Fibroblast of lung (primary cell): ENCODE measurements around the gene GBA2.

Source experiments
- EZH2 ChIP-seq: IDR thresholded peaks from 2 replicates; pipeline ENCODE4 v1.5.1; 2012; ENCODE audit warnings: low read length, control low read depth, mild to moderate bottlenecking; ENCODE audit errors: missing control alignments
- TF ChIP-seq, protein P1 (sequence below), 2 donors: IDR thresholded peaks in 1 of 2; conservative IDR thresholded peaks in 1 of 2; 1 replicate in 1 of 2; 2 replicates in 1 of 2; pipeline ENCODE4 v1.5.1; 2011 to 2012; ENCODE audit warnings: low read length in 2 of 2, control low read depth in 1 of 2, inconsistent platforms in 1 of 2, low read depth in 1 of 2, mild to moderate bottlenecking in 1 of 2

DNA sequence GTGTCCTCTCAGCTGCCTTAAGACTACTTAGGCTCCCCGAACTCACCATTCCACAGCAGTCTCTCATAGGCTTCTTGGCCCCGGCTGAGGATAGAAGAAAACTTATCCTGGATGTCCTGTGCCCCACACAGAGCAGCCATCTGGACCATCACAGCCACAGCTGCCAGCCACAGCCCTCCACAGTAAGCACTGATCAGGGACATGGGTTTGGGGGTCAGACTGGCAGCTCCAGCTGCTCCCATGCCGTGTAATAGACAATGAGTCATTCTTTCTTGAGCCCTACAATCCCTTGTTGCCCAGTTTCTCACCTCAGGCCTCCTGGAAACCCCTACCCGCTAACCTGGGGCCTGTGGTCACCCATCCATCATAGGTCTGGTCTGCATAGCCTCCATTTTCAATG lies 10.8 kb downstream of the GBA2 start:
- TF ChIP-seq, protein P1, sequence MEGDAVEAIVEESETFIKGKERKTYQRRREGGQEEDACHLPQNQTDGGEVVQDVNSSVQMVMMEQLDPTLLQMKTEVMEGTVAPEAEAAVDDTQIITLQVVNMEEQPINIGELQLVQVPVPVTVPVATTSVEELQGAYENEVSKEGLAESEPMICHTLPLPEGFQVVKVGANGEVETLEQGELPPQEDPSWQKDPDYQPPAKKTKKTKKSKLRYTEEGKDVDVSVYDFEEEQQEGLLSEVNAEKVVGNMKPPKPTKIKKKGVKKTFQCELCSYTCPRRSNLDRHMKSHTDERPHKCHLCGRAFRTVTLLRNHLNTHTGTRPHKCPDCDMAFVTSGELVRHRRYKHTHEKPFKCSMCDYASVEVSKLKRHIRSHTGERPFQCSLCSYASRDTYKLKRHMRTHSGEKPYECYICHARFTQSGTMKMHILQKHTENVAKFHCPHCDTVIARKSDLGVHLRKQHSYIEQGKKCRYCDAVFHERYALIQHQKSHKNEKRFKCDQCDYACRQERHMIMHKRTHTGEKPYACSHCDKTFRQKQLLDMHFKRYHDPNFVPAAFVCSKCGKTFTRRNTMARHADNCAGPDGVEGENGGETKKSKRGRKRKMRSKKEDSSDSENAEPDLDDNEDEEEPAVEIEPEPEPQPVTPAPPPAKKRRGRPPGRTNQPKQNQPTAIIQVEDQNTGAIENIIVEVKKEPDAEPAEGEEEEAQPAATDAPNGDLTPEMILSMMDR (conservative IDR thresholded peaks at IDR 0.05 in 1 of 2, IDR thresholded peaks at IDR 0.05 in 1 of 2; ENCODE audit: low read depth in 1 of 2, low read length in 2 of 2), result no peak
- no peak for TF ChIP-seq EZH2
